OCI-LY7 (cell line): ENCODE data around the gene MAPK13. TPM values are rescaled to one million over a fixed set of nuclear protein-coding genes. Genes with fewer than 3 reads are reported as not detected.

Experiments
- BruUV-seq: library from RNA; stranded (reverse); fragments of 400-500 nt; replicated peaks from 2 replicates; lab custom pipeline; 2021; lab: Mats Ljungman, UMichigan
- CTCF ChIA-PET: fragments of 300-600 bp; sonication (Branson Sonifier 250); formaldehyde crosslinking; loops from one replicate; lab custom pipeline; 2022; ENCODE audit warnings: antibody characterized with exemption; ENCODE audit not compliant: unreplicated experiment; lab: Charles Lee
- POLR2A ChIA-PET: fragments of 300-600 bp; sonication (Branson Sonifier 250); formaldehyde crosslinking; loops from one replicate; lab custom pipeline; 2022; ENCODE audit warnings: antibody characterized with exemption; lab: Charles Lee
- DNase-seq: peaks from one replicate; pipeline ENCODE4 v3.0.0-alpha.2; 2015; ENCODE audit warnings: low spot score
- H2AFZ ChIP-seq: fragments of 200-600 bp; sonication (generic), shearing (Covaris generic); 2 replicates; pipeline ENCODE4 v1.6.1; 2014; ENCODE audit warnings: mild to moderate bottlenecking, antibody characterized with exemption, low read length, moderate library complexity
- H3K27ac ChIP-seq: fragments of 200-600 bp; sonication (generic); 2 replicates; pipeline ENCODE4 v1.5.1; 2014; ENCODE audit warnings: mixed run types, low read depth, mild to moderate bottlenecking, moderate library complexity, low read length, inconsistent platforms; ENCODE audit not compliant: poor library complexity, severe bottlenecking
- H3K36me3 ChIP-seq: fragments of 200-600 bp; sonication (generic); 2 replicates; pipeline ENCODE4 v1.6.1; 2014; ENCODE audit warnings: mild to moderate bottlenecking, antibody characterized with exemption, low read length, moderate library complexity, mixed read lengths; ENCODE audit not compliant: insufficient read depth
- H3K4me1 ChIP-seq: fragments of 200-600 bp; sonication (generic); 2 replicates; pipeline ENCODE4 v1.5.1; 2014; ENCODE audit warnings: mild to moderate bottlenecking, low read length; ENCODE audit not compliant: insufficient read depth, poor library complexity, severe bottlenecking
- H3K4me2 ChIP-seq: fragments of 200-600 bp; sonication (generic); 2 replicates; pipeline ENCODE4 v1.6.1; 2014; ENCODE audit warnings: mild to moderate bottlenecking, low read length
- H3K4me3 ChIP-seq: fragments of 200-600 bp; sonication (generic); 2 replicates; pipeline ENCODE4 v1.5.1; 2014; ENCODE audit warnings: mild to moderate bottlenecking, low read depth, low read length; ENCODE audit not compliant: poor library complexity, severe bottlenecking
- H3K79me2 ChIP-seq: fragments of 200-600 bp; sonication (generic); 2 replicates; pipeline ENCODE4 v1.6.1; 2016; ENCODE audit warnings: low read depth, mild to moderate bottlenecking, low read length, moderate library complexity, mixed read lengths; ENCODE audit not compliant: insufficient read depth
- H3K9me2 ChIP-seq: fragments of 200-600 bp; sonication (generic); 2 replicates; pipeline ENCODE4 v1.6.1; 2016; ENCODE audit warnings: mild to moderate bottlenecking, low read length, mixed read lengths; ENCODE audit not compliant: insufficient read depth
- H3K9me3 ChIP-seq: fragments of 200-600 bp; sonication (generic); 2 replicates; pipeline ENCODE4 v1.6.1; 2014; ENCODE audit warnings: mild to moderate bottlenecking, mixed run types, low read length, mixed read lengths
- H4K20me1 ChIP-seq: fragments of 200-600 bp; sonication (generic); 2 replicates; pipeline ENCODE4 v1.6.1; 2014; ENCODE audit warnings: mild to moderate bottlenecking, antibody characterized with exemption, low read length, moderate library complexity, mixed read lengths; ENCODE audit not compliant: insufficient read depth
- EZH2phosphoT487 ChIP-seq: fragments of 200-600 bp; sonication (generic); IDR thresholded peaks from 2 replicates; pipeline ENCODE4 v1.6.1; 2018; ENCODE audit warnings: low read depth, borderline replicate concordance, mild to moderate bottlenecking, mixed run types, antibody characterized with exemption, low read length, moderate library complexity, mixed read lengths
- intact Hi-C: fragments of 100-400 bp; cut with micrococcal nuclease; formaldehyde crosslinking; loops from one replicate; pipeline ENCODE4 v1.10.0; 2022; ENCODE audit not compliant: unreplicated experiment
- total RNA-seq, 2 experiments: library from RNA; depleted of rRNA in 1 of 2; stranded (reverse); fragments of >200 nt in 1 of 2; shearing (Covaris generic) in 1 of 2; gene quantifications; 2 replicates each; pipeline ENCODE4 v1.2.3, GENCODE V29; 2014 to 2022
- TF ChIP-seq, protein P1 (sequence below): fragments of 200-600 bp; sonication (generic); conservative IDR thresholded peaks from 2 replicates; pipeline ENCODE4 v1.5.1; 2014; ENCODE audit warnings: mild to moderate bottlenecking, antibody characterized with exemption, low read length, moderate library complexity, mixed read lengths

The MAPK13 gene
- total RNA-seq, 2 experiments from 2014 or later = 0.88 to 1.8 TPM

- no TSS peak for BruUV-seq
- TF ChIP-seq, protein P1, sequence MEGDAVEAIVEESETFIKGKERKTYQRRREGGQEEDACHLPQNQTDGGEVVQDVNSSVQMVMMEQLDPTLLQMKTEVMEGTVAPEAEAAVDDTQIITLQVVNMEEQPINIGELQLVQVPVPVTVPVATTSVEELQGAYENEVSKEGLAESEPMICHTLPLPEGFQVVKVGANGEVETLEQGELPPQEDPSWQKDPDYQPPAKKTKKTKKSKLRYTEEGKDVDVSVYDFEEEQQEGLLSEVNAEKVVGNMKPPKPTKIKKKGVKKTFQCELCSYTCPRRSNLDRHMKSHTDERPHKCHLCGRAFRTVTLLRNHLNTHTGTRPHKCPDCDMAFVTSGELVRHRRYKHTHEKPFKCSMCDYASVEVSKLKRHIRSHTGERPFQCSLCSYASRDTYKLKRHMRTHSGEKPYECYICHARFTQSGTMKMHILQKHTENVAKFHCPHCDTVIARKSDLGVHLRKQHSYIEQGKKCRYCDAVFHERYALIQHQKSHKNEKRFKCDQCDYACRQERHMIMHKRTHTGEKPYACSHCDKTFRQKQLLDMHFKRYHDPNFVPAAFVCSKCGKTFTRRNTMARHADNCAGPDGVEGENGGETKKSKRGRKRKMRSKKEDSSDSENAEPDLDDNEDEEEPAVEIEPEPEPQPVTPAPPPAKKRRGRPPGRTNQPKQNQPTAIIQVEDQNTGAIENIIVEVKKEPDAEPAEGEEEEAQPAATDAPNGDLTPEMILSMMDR = no peak
- TF ChIP-seq EZH2phosphoT487 = no peak
These were observed 4.9 kb downstream of the MAPK13 start for GRCh38 chr6:36135053-36135731.

DNA sequence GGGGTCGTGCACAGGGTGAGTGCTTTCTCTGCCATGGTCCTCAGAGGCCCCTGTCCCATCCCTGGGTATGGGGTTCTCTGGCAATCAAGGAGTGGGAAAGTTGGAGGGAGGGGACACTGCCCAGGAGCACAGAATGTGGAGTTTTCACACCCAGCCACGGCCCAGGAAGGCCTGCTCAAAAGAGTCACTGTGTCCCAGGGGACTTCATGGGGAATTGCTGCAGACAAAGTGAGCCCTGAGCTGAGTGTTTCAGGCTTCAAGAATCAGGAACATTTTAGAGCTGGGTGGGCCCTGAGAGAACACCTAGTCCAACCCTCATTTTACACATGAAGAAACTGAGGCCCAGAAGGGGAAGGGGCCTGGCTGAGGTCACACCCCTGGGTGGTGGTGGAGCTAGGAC is 5.7 kb downstream of the MAPK13 start:
- ChIA-PET POLR2A (interaction anchor here (1.0 to 1.2 kb wide), 2 partner anchors 8 to 15 kb away, joined by 3 to 5 read pairs; no protein-coding TSS in a partner anchor), CTCF (interaction anchor here (0.5 kb wide), 1 partner anchor 245 kb away, joined by 4 read pairs; no protein-coding TSS in a partner anchor)
- TF ChIP-seq, protein P1 = no peak
- TF ChIP-seq EZH2phosphoT487 = no peak
- Histone ChIP-seq H4K20me1 (no peaks in the 10 kb centered on the region), H3K4me1 (peaks cover 41% of the 10 kb centered on the region), H3K9me2 (no peaks in the 10 kb centered on the region), H3K36me3 (no peaks in the 10 kb centered on the region), H3K9me3 (no peaks in the 10 kb centered on the region), H3K4me2 (peak overlapping the region; percentile 25; the same call in 1 of the 2 replicates), H3K4me3 (no peak overlapping the region), H2AFZ (no peak overlapping the region), H3K79me2 (no peaks in the 10 kb centered on the region), H3K27ac (no peak overlapping the region)
- intact Hi-C loops = no loop called here
- peak; percentile 65 for DNase-seq
- BruUV-seq = no TSS peak

More at GRCh38 chr6:36135053-36135731, 4.9 kb downstream of the MAPK13 start:
- no peak for DNase-seq
- Histone ChIP-seq H3K4me3 (no peak overlapping the region), H3K9me2 (no peaks in the 10 kb centered on the region), H3K27ac (no peak overlapping the region), H3K9me3 (no peaks in the 10 kb centered on the region), H3K4me1 (peaks cover 40% of the 10 kb centered on the region), H3K79me2 (no peaks in the 10 kb centered on the region), H2AFZ (no peak overlapping the region), H3K4me2 (no peak overlapping the region), H3K36me3 (no peaks in the 10 kb centered on the region), H4K20me1 (no peaks in the 10 kb centered on the region)
- POLR2A ChIA-PET = interaction anchor here (0.6 to 0.7 kb wide), 3 partner anchors 179 to 671 kb away, joined by 3 to 5 read pairs (median 4); no protein-coding TSS in a partner anchor
- intact Hi-C loops = no loop called here
- CTCF ChIA-PET = no interaction called here

- Histone ChIP-seq H3K27ac (no peak overlapping the region), H3K4me1 (peaks cover 36% of the 10 kb centered on the region), H3K4me2 (0 out of 2 replicates have a peak overlapping the region, but pooled peaks have one; percentile 25), H3K36me3 (no peaks in the 10 kb centered on the region), H3K9me3 (no peaks in the 10 kb centered on the region), H4K20me1 (no peaks in the 10 kb centered on the region), H2AFZ (no peak overlapping the region), H3K79me2 (no peaks in the 10 kb centered on the region), H3K9me2 (no peaks in the 10 kb centered on the region), H3K4me3 (no peak overlapping the region)
- no TSS peak for BruUV-seq
- ChIA-PET CTCF (interaction anchor here (0.5 kb wide), 1 partner anchor 245 kb away, joined by 4 read pairs; no protein-coding TSS in a partner anchor), POLR2A (interaction anchor here (1.0 to 1.2 kb wide), 2 partner anchors 8 to 15 kb away, joined by 3 to 5 read pairs; no protein-coding TSS in a partner anchor)
- no peak for DNase-seq
- TF ChIP-seq, protein P1 = no peak
- TF ChIP-seq EZH2phosphoT487 = no peak
- intact Hi-C loops = no loop called here
These were observed 6.2 kb downstream of the MAPK13 start for GRCh38 chr6:36136551-36136950.
